A673 (cell line): ENCODE data around the gene RGS3.

Experiments used
- CTCF ChIP-seq: fragments of 300-800, 200-600 bp; sonication (generic); conservative IDR thresholded peaks from 2 replicates; pipeline ENCODE4 v1.5.1; 2017; ENCODE audit warnings: low read depth, mild to moderate bottlenecking, antibody characterized with exemption, low read length, moderate library complexity, mixed read lengths
- EZH2 ChIP-seq: fragments of 200-600 bp; sonication (generic); IDR thresholded peaks from 2 replicates; pipeline ENCODE4 v1.6.1; 2017; ENCODE audit warnings: borderline replicate concordance, low read depth, mild to moderate bottlenecking, mixed read lengths, antibody characterized with exemption, low read length; ENCODE audit not compliant: poor library complexity, severe bottlenecking

- TF ChIP-seq CTCF, result no peak
- TF ChIP-seq EZH2, result no peak
These were observed 69.3 kb downstream of the RGS3 start for GRCh38 chr9:113532809-113533190.
